Raji (cell line): Measurements from ENCODE around the gene CACNG5.

Source experiments
- POLR2A ChIP-seq: IDR thresholded peaks from 2 replicates; pipeline ENCODE4 v1.6.1; 2011; ENCODE audit warnings: low read depth, low read length, control low read depth; ENCODE audit not compliant: insufficient read depth

Gene CACNG5

DNA sequence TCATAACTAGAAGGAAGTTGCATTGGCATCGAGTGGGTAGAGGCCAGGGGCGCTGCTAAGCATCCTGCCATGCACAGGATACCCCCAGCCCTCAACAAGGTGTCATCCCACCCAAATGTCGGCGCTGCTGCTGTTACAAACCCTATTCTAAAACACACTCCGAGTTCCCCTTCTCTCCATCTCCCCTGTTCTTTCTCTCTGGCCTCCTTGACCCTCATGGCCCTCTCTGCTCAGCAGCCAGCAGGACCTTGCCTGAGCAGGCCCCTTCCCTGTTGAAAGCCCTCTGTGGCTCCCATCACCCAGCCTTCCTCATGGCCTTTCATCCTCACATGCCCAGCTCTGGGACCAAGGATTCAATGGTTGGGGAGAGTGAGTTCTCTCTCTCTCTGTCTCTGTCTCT, 22.3 kb upstream of the CACNG5 start:
- TF ChIP-seq POLR2A = no peak

DNA sequence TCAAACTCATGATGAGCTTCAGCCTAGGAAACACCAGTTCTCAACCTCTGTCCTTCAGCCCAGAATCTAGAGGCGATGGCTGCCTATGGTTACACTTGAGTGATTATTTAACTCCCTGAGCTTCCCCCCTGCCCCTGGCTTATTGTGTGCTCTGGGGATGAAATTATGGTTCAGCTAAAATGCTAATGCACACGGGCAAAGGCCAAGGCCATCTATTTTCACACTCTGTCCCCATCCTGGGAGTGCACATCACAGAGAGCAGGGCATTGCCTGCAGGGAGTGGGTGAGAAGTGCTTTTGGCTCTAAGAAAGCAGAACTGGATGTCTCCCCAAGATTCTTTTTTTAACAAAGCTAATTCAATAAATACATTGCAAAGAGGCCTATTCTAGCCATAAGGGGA, 21.6 kb upstream of the CACNG5 start:
- no peak for TF ChIP-seq POLR2A

DNA sequence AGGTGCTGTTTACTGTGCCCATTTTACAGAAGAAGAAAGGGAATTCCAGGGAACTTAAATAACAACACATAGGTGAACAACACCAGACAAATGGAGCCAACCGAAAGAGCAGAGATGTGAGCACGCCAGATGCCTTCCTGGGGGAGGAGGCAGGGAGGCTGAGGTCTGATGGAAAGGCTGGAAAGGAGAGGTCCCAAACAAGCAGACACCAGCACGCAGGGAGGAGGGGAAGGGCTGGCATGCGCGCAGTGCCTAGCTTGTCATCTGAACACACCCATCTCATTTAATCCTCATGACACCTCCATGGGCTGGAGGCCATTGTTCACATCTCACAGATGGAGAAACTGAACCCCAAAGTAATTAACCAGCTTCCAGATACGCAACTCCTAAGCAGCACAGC, 20.9 kb upstream of the CACNG5 start:
- TF ChIP-seq POLR2A = no peak

DNA sequence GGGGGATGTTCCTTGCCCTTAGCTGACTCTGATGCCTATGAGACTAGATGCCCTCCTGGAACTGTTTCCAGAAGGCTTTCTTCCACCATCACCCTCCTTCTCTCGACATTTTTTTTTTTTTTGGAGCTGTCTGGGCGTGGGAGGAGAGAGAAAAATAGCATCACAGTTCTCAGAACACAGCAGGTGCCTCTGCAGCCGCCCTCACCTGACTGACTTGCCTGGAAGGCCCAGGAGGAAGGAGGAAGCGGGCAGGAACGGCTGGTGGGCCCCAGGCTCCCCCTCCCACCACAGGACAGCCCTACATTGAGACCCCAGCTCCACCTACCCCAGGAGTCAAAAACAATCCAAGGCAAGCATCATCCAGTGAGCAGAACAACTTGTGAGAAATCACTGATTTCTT, 20.3 kb upstream of the CACNG5 start:
- no peak for TF ChIP-seq POLR2A

DNA sequence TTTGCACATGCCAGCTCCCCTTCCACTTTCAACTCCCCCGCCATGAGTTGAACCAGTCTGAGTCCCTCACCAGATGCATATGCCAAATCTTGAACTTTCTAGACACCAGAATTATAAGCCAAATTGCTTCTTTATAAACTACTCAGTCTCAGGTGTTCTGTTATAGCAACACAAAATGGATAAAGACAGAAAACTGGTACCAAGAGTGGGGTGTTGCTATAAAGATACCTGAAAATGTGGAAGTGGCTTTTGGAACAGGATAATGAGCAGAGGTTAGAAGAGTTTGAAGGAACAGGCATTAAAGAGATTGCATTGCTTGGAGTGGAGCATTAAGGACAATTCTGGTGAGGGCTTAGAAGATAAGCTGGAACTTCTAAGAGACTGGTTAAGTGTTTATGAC, 17.2 kb upstream of the CACNG5 start:
- TF ChIP-seq POLR2A = no peak

DNA sequence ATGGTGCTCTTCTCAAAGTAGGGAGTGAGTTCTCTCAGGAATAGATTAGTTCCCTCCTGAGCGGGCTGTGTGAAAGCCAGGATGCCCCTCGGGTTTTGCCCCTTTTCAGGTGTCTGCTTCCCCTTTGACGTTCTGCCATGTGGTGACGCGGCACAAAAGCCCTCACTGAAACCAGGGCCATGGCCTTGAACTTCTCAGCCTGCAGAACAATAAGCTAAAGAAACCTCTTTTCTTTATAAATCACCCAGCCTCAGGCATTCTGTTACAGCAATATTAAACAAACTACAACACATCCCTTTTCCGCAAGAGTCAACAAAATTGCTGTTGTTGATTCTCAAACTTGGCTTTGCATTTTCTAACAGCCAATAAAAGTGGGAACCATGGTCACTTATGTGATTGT, 15.5 kb upstream of the CACNG5 start:
- no peak for TF ChIP-seq POLR2A

DNA sequence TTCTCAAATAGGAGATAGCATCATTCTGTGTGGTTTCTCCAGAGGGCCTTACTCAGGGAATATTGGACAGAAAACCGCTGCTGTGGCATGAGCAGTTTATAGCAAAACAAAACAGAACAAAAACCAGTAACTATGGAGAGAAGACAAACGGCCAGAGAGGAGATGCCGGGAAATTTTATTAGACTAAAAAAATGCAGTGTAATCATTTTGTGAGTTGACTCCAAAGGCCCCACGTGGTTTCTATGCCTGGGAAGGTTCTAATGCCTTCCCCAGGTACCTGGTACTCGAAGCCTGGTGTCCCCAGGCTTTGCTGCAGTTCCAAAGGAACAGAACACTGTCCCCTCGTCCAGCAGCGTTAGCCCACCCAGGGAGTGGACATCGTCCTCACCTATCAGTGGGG, 12.9 kb upstream of the CACNG5 start:
- TF ChIP-seq POLR2A = no peak

DNA sequence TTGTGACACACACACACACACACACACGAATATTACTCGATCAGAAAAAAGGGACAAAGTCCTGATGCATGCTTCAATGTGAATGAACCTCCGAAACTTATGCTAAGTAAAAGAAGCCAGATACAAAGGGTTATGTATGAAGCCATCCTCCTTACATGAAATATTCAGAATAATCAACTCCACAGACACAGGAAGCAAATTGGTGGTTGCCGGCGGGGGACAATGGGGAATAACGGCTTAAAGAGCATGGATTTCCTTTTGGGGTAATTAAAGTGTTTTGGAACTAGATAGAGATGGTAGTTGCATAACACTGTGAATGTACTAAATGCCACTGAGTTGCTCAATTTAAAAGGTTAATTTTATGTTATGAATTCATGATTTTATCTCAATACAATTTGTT, 8.1 kb upstream of the CACNG5 start:
- TF ChIP-seq POLR2A = no peak

DNA sequence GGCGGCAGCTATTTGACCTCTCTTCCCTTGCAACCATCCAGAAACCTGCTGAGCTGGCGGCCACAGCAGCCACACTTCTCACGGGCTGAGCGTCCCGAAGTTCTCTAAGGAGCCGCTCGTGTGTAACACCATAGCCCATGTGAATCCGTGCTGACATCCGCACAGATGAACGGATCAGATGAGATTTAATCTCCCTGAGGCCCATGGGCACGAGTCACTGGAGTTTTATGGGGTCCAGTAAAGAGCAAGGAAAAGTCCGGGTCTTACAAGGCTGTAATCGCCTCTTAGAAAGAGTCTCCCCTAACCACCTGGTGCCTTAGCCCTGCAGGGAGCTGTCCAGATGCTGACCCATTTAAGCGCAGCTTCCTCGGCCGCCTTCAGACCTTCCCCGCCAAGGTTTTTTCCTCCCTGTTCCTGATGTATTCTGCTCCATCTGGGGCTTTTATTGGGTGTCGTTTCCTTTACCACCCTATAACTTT, 5.5 kb upstream of the CACNG5 start:
- no peak for TF ChIP-seq POLR2A

DNA sequence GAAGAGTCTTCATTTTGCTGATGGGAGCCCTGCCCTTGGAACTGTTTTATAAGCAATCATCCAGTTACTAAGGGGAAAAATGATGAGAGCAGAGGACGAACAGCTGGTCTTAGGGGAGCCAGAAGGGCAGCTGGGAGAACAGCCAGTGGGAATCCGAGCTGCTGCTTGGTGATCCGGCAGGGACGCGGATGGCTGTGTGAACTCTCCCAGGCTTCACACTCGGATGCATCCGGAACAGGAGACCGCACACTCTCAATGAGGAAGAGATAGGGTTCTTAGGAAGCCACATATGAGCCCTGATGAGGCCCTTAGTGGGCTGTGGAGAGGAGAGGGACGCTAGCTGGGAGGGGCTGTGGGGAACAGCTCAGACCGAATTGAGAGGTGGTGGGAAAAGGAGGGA, 5.0 kb upstream of the CACNG5 start:
- no peak for TF ChIP-seq POLR2A

DNA sequence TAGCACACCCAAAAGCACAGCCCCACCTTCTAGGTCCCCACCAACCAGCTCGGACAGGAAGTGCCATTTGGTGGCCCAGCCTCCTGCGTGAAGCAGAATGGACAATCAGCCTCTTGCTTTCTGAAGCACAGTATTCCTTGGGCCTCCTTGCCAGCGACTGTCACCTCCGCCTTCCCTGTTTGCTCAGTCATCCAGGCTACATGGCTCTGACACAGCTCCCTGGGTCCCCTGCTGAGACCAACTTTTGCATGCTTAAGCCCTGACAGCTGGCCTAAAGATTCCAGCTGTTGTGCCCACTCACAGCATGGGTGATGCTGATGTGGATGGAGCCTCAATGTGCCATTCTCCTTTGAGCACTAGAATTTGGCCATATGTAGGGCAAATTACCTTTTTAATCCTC, 4.5 kb upstream of the CACNG5 start:
- TF ChIP-seq POLR2A = no peak

DNA sequence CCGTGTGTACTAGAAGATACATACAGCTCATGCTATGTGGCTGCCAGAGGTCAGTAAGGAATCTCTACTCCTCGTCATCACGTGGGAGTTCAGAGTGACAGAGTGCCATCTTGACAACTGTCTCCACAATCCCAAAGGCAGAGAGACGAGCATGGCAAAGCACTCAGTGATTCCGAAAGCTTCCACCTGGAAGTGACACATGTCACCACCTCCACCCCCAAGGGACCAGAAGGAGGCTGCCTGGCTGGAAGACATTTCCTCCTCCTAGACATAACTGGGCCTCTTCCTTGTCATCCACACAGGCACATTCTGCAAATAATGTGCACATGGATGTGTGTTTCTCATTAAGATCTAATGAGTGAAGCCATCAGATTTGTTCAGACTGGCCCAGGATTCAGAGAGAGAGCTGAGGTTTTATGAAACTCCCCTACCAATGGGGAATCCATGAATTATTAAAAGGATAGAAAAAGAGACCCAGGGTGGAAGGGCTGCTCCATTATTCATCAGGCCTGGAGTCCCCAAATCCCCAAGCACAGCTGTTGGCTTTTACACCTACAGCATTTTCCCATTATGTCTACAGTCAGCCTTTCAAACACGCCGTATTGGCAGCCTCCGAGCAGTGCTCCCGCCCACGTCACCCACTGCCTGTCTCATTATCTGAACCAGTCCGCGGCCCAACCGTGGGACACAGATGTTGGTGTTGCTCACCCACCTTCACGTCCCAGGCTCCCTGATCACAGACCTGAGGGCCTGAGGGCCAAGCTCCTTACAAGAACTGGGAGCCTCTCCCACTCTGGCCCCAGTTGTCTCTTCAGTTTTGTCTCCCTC, 3.3 kb upstream of the CACNG5 start:
- TF ChIP-seq POLR2A = no peak

DNA sequence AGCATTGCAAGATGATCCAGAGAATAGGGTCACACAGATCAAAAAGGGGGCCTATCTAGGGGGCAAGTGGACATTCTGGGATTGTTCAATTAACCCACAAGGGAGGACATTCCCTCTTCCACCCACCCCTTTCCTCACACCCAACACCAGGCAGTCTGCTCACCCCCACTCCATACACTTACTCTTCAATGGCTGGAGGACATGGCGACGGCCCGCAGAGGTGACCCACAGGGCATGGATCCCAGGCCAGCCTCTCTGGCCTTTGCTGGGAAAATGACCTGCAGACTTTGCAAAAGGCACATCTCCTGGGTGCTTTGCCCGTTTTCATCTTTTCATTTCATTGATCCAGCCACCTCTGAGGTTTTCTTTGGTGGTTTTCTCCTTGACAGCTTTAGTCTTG, 1.7 kb upstream of the CACNG5 start:
- no peak for TF ChIP-seq POLR2A

DNA sequence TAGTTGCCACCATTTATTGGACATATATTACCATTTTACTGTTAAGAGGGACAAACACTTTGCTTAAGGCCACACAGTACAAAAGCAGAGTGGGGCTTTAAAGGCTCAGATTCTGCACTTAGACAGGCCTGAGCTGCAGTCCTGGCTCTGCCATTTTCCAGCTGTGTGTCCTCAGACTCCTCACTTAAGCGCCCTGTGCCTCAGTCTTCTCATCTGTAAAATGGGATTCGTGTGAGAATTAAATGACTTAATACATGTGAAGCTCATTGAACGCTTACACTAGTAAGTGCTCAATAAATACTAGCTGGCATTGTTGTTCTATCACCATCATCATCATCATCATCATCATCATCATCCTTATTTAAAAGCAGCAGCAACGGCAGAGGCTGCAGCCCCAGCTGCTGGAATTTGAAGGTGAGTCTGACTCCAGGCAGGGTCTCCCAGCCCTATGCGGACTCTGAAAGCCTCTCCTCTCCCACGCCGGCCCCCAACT, 445 bp upstream of the CACNG5 start:
- TF ChIP-seq POLR2A = no peak

DNA sequence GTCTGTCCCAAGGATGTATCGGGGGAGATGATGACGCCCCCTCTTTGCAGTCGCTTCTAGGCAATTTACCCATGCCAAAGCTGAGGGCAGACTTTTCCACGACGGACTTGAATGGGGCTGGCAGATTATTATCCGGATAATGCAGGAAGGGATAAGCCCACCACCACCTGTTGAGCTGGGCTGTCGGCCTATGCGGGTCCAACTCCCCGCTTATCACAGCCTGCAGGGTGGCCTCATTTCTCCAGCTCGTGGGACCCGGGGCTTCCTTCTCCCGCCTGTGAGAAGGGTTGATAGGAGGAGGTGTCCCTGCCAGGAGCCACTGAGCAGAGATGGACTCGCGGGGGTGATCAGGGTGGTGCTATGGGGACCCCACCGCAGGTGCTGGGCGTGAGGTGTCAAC, 559 bp downstream of the CACNG5 start:
- TF ChIP-seq POLR2A = no peak

DNA sequence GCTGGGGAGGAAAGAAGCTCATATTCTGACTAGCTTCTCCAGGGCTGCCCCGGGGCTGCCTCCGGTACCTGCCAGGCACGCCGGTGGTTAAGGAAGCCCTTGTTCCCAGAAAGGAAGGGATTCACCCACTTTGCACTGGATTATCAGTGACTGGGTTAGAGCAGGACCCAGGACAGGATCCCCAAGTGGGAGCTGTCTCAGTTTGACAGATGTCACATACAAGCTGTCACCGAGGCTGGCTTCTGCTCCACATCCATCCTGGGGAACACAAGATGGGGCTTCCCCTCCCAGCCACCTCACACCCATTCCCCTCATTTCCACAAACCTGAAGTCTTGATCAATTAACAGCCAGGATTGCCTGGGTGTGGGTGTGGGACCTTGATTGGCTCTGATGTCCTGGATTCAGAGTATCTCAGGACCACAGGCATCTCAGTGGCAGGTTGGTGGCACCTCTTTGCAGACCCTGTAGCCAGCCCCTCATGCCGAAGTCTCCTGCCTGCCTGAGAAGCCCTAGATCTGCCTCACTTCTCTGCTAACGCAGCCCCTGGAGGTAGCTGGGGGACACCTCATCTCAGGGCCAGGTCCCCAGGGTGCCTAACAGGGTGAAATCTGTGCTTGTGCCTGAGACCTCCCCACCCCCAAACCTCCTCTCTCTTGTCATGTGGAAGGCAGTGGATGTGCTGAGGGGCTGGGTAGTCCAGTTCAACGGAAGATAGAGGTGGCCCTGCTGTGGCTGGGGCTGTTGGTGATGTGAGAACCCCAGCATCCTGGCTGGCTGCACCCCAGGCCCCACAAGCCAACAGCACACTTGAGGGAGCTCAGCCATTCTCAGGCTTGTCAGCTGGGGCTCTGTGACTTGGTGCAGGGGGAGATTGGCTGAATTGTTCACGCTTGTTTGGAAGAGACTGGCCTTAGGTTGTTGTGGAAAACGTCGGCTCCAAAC, 1.4 kb downstream of the CACNG5 start:
- no peak for TF ChIP-seq POLR2A
